Caco-2 (cell line): ENCODE results near the gene EIF2B4. TPM values are rescaled to one million over a fixed set of nuclear protein-coding genes. Genes with fewer than 3 reads are reported as not detected.

Experiments
- BruUV-seq: library from RNA; stranded (reverse); fragments of 400-500 nt; replicated peaks from 2 replicates; lab custom pipeline; 2021; lab: Mats Ljungman, UMichigan
- CTCF ChIA-PET: fragments of 300-600 bp; sonication (Branson Sonifier 250); formaldehyde crosslinking; loops from one replicate; lab custom pipeline; 2022; ENCODE audit warnings: antibody characterized with exemption; lab: Charles Lee
- POLR2A ChIA-PET: fragments of 300-600 bp; sonication (Branson Sonifier 250); formaldehyde crosslinking; loops from one replicate; lab custom pipeline; 2022; ENCODE audit warnings: antibody characterized with exemption; lab: Charles Lee
- DNase-seq, 2 experiments: peaks; one replicate each; pipeline versions ENCODE4 v3.0.0 to v3.0.0-alpha.2; 2020 to 2022
- H3K27me3 ChIP-seq: replicated peaks from 2 replicates; pipeline ENCODE4 v1.6.0; 2011; ENCODE audit warnings: low read length; ENCODE audit not compliant: control insufficient read depth, insufficient read depth
- H3K36me3 ChIP-seq: 2 replicates; pipeline ENCODE4 v1.5.1; 2011; ENCODE audit warnings: low read length; ENCODE audit not compliant: control insufficient read depth, insufficient read depth
- H3K4me1 ChIP-seq: fragments of 250-450 bp; sonication (Bioruptor Pico); 2 replicates; pipeline ENCODE4 v1.5.1; 2020; ENCODE audit warnings: mild to moderate bottlenecking
- H3K4me3 ChIP-seq: 2 replicates; pipeline ENCODE4 v1.5.1; 2011; ENCODE audit warnings: low read depth, mild to moderate bottlenecking, control low read depth, low read length
- H3K9me3 ChIP-seq: fragments of 250-450 bp; sonication (Bioruptor Pico); 2 replicates; pipeline ENCODE4 v1.5.1; 2020; ENCODE audit warnings: mild to moderate bottlenecking, moderate library complexity
- H3K27ac Mint-ChIP-seq: one replicate; pipeline ENCODE4 v1.8.0; 2022; ENCODE audit warnings: mixed read lengths; ENCODE audit not compliant: unreplicated experiment
- H3K27me3 Mint-ChIP-seq: one replicate; pipeline ENCODE4 v1.8.0; 2022; ENCODE audit warnings: mixed read lengths; ENCODE audit not compliant: insufficient read depth, unreplicated experiment
- H3K36me3 Mint-ChIP-seq: one replicate; pipeline ENCODE4 v1.8.0; 2022; ENCODE audit warnings: mild to moderate bottlenecking, mixed read lengths; ENCODE audit not compliant: insufficient read depth, unreplicated experiment
- H3K4me1 Mint-ChIP-seq: one replicate; pipeline ENCODE4 v1.8.0; 2022; ENCODE audit warnings: low read depth, mixed read lengths; ENCODE audit not compliant: unreplicated experiment
- H3K4me3 Mint-ChIP-seq: one replicate; pipeline ENCODE4 v1.8.0; 2022; ENCODE audit warnings: mild to moderate bottlenecking, moderate library complexity, mixed read lengths; ENCODE audit not compliant: unreplicated experiment
- H3K9me3 Mint-ChIP-seq: one replicate; pipeline ENCODE4 v1.8.0; 2022; ENCODE audit warnings: mixed read lengths; ENCODE audit not compliant: unreplicated experiment
- intact Hi-C: fragments of 100-400 bp; cut with micrococcal nuclease; formaldehyde crosslinking; loops from one replicate; pipeline ENCODE4 v1.10.0; 2022; ENCODE audit not compliant: unreplicated experiment
- total RNA-seq: library from RNA; stranded (reverse); gene quantifications from 2 replicates; pipeline ENCODE4 v1.2.3, GENCODE V29; 2022
- TF ChIP-seq, protein P1 (sequence below), 2 experiments: fragments of 200-600 bp in 1 of 2; IDR thresholded peaks; 1 replicate in 1 of 2; 2 replicates in 1 of 2; pipeline versions ENCODE4 v1.5.1 to v1.8.0; 2011 to 2022; ENCODE audit warnings: antibody characterized with exemption in 1 of 2, control low read depth in 1 of 2, inconsistent platforms in 1 of 2, low read depth in 1 of 2, low read length in 1 of 2, mild to moderate bottlenecking in 1 of 2, moderate library complexity in 1 of 2; ENCODE audit not compliant: insufficient read depth in 1 of 2, severe bottlenecking in 1 of 2, unreplicated experiment in 1 of 2

The EIF2B4 gene
- total RNA-seq, 1 experiment from 2014 or later, result 91.3 TPM

GRCh38 chr2:27377618-27378095 lies 7.5 kb upstream of the EIF2B4 start:
- Mint-ChIP-seq H3K36me3 (peaks cover 97% of the 10 kb centered on the region), H3K27ac (peak overlapping the region; percentile 74), H3K9me3 (no peaks in the 10 kb centered on the region), H3K27me3 (no peaks in the 10 kb centered on the region), H3K4me3 (peak overlapping the region; percentile 53), H3K4me1 (peaks cover 16% of the 10 kb centered on the region)
- H3K27me3 ChIP-seq, result no peaks in the 10 kb centered on the region
- H3K4me1 ChIP-seq, result peaks cover 20% of the 10 kb centered on the region
- TF ChIP-seq, protein P1, sequence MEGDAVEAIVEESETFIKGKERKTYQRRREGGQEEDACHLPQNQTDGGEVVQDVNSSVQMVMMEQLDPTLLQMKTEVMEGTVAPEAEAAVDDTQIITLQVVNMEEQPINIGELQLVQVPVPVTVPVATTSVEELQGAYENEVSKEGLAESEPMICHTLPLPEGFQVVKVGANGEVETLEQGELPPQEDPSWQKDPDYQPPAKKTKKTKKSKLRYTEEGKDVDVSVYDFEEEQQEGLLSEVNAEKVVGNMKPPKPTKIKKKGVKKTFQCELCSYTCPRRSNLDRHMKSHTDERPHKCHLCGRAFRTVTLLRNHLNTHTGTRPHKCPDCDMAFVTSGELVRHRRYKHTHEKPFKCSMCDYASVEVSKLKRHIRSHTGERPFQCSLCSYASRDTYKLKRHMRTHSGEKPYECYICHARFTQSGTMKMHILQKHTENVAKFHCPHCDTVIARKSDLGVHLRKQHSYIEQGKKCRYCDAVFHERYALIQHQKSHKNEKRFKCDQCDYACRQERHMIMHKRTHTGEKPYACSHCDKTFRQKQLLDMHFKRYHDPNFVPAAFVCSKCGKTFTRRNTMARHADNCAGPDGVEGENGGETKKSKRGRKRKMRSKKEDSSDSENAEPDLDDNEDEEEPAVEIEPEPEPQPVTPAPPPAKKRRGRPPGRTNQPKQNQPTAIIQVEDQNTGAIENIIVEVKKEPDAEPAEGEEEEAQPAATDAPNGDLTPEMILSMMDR (IDR thresholded peaks at IDR 0.05; ENCODE audit: insufficient read depth in 1 of 2, low read depth in 1 of 2, low read length in 1 of 2, severe bottlenecking in 1 of 2, unreplicated experiment in 1 of 2), result no peak
- BruUV-seq, result no TSS peak
- DNase-seq, result no peak
- intact Hi-C loops, result no loop called here
- peaks cover 11% of the 10 kb centered on the region for H3K36me3 ChIP-seq
- POLR2A ChIA-PET, result no interaction called here
- H3K9me3 ChIP-seq, result no peaks in the 10 kb centered on the region
- CTCF ChIA-PET, result no interaction called here
- H3K4me3 ChIP-seq, result no peak overlapping the region

DNA sequence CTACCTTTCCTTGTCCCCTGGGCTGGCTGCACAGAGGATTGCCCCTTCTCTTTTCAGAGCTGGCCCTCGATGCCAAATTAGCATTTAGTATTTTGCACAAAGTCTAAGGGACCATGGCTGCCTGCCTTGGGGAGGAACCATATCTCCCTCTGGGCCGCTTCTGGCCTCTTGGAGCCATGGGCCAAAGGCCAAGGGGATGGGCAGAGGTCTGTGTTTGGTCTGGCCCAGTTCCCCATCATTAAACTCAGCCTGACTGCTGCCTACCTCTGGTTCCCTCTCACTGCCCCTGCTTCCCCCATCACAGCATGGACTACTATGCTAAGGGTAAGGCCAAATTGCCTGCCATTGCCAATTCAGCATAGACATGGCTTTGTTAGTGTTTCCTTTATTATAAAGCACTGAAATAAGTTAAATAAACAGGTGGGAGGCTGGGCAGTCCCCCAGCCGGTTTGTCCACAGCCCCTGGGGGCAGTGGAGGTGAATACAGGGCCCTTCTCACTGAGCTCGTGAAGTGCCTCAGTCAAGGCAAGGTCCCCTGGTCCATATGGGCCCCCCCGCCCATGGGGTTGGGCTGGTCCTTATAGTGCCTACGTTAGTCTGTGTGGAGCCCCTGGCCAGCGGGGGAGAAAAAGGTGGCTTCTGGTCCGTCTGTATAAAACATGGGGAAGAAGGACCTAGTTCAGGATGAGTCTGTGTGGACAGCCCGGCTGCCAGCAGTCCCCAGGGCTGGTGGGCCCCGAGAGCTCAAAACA lies 6.9 kb upstream of the EIF2B4 start:
- ChIA-PET POLR2A (no interaction called here), CTCF (no interaction called here)
- peak overlapping the region; percentile 74 for H3K27ac Mint-ChIP-seq
- Histone ChIP-seq H3K36me3 (peaks cover 11% of the 10 kb centered on the region), H3K4me3 (no peak overlapping the region), H3K27me3 (no peaks in the 10 kb centered on the region), H3K9me3 (no peaks in the 10 kb centered on the region), H3K4me1 (peaks cover 26% of the 10 kb centered on the region)
- intact Hi-C loops, result no loop called here
- BruUV-seq, result no TSS peak
- DNase-seq, result no peak
- H3K9me3 Mint-ChIP-seq, result no peaks in the 10 kb centered on the region
- H3K4me1 Mint-ChIP-seq, result peaks cover 20% of the 10 kb centered on the region
- TF ChIP-seq, protein P1 (IDR thresholded peaks at IDR 0.05; ENCODE audit: insufficient read depth in 1 of 2, low read depth in 1 of 2, low read length in 1 of 2, severe bottlenecking in 1 of 2, unreplicated experiment in 1 of 2), result no peak
- H3K4me3 Mint-ChIP-seq, result peak overlapping the region; percentile 53
- H3K36me3 Mint-ChIP-seq, result peaks cover 98% of the 10 kb centered on the region
- H3K27me3 Mint-ChIP-seq, result no peaks in the 10 kb centered on the region

GRCh38 chr2:27376151-27376865 lies 6.2 kb upstream of the EIF2B4 start:
- Mint-ChIP-seq H3K27me3 (no peaks in the 10 kb centered on the region), H3K27ac (peak overlapping the region; percentile 74), H3K4me3 (no peak overlapping the region), H3K36me3 (peaks cover 96% of the 10 kb centered on the region), H3K9me3 (no peaks in the 10 kb centered on the region), H3K4me1 (peaks cover 25% of the 10 kb centered on the region)
- H3K36me3 ChIP-seq, result peaks cover 11% of the 10 kb centered on the region
- CTCF ChIA-PET, result no interaction called here
- intact Hi-C loops, result no loop called here
- H3K27me3 ChIP-seq, result no peaks in the 10 kb centered on the region
- no TSS peak for BruUV-seq
- H3K9me3 ChIP-seq, result no peaks in the 10 kb centered on the region
- H3K4me3 ChIP-seq, result no peak overlapping the region
- TF ChIP-seq, protein P1 (IDR thresholded peaks at IDR 0.05; ENCODE audit: insufficient read depth in 1 of 2, low read depth in 1 of 2, low read length in 1 of 2, severe bottlenecking in 1 of 2, unreplicated experiment in 1 of 2), result no peak
- POLR2A ChIA-PET, result no interaction called here
- H3K4me1 ChIP-seq, result peaks cover 28% of the 10 kb centered on the region
- no peak for DNase-seq
